Mesothelial cell of epicardium (in vitro differentiated cells): ENCODE results near the gene ADCY2. TPM values are rescaled to one million over a fixed set of nuclear protein-coding genes. Genes with fewer than 3 reads are reported as not detected.

ENCODE experiments used
- DNase-seq, 2 experiments: peaks; one replicate each; pipeline ENCODE4 v3.0.0; 2021; ENCODE audit warnings: low spot score in 2 of 2; ENCODE audit not compliant: unreplicated experiment in 2 of 2
- H3K27ac Mint-ChIP-seq: 2 replicates; pipeline ENCODE4 v1.8.0; 2021; ENCODE audit warnings: mixed read lengths
- H3K27me3 Mint-ChIP-seq: 2 replicates; pipeline ENCODE4 v1.8.0; 2021; ENCODE audit warnings: low read depth, mixed read lengths
- H3K36me3 Mint-ChIP-seq: 2 replicates; pipeline ENCODE4 v1.8.0; 2021; ENCODE audit warnings: mixed read lengths
- H3K4me1 Mint-ChIP-seq: 2 replicates; pipeline ENCODE4 v1.8.0; 2021; ENCODE audit warnings: mixed read lengths
- H3K4me3 Mint-ChIP-seq: 2 replicates; pipeline ENCODE4 v1.8.0; 2021; ENCODE audit warnings: mild to moderate bottlenecking, moderate library complexity, mixed read lengths
- H3K9me3 Mint-ChIP-seq: 2 replicates; pipeline ENCODE4 v1.8.0; 2021; ENCODE audit warnings: mixed read lengths
- CTCF ChIP-seq: fragments of 200-600 bp; sonication (generic); IDR thresholded peaks from one replicate; pipeline ENCODE4 v1.5.0; 2021; ENCODE audit warnings: antibody characterized with exemption; ENCODE audit not compliant: unreplicated experiment
- total RNA-seq: library from RNA; stranded (reverse); gene quantifications from 3 replicates; pipeline ENCODE4 v1.2.1, GENCODE V29; 2021

ADCY2 gene
- total RNA-seq, 1 donor from 2014 or later: 3.0 TPM

GRCh38 chr5:7377761-7378160 is 18.2 kb upstream of the ADCY2 start:
- Mint-ChIP-seq H3K4me1 (peaks cover 4% of the 10 kb centered on the region), H3K9me3 (no peaks in the 10 kb centered on the region), H3K36me3 (no peaks in the 10 kb centered on the region), H3K4me3 (no peak overlapping the region), H3K27me3 (peaks cover 2% of the 10 kb centered on the region), H3K27ac (no peak overlapping the region)
- no peak for DNase-seq
- TF ChIP-seq CTCF: no peak

- no peak for TF ChIP-seq CTCF
- Mint-ChIP-seq H3K27ac (no peak overlapping the region), H3K36me3 (no peaks in the 10 kb centered on the region), H3K27me3 (peaks cover 4% of the 10 kb centered on the region), H3K4me1 (no peaks in the 10 kb centered on the region), H3K9me3 (no peaks in the 10 kb centered on the region), H3K4me3 (no peak overlapping the region)
- no peak for DNase-seq
Observed at GRCh38 chr5:7382588-7382987, 13.3 kb upstream of the ADCY2 start.

DNA sequence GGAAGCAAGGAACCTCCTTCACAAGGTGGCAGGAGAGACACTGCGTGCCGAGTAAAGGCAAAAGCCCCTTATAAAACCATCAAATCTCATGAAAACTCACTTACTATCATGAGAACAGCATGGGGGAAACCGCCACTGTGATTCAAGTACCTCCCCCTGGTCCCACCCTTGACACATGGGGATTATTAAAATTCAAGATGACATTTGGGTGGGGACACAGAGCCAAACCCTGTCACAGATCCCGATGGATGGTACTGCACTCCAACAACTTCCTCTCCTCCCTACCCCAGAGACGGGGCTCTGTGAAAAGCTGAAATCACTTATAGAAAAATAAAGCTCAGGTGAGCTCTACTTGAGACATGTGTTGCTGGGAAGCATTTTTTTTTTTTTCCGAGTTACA is 10.3 kb upstream of the ADCY2 start:
- Mint-ChIP-seq H3K27me3 (peaks cover 11% of the 10 kb centered on the region), H3K4me3 (no peak overlapping the region), H3K36me3 (no peaks in the 10 kb centered on the region), H3K4me1 (no peaks in the 10 kb centered on the region), H3K9me3 (no peaks in the 10 kb centered on the region), H3K27ac (no peak overlapping the region)
- DNase-seq: no peak
- no peak for TF ChIP-seq CTCF

DNA sequence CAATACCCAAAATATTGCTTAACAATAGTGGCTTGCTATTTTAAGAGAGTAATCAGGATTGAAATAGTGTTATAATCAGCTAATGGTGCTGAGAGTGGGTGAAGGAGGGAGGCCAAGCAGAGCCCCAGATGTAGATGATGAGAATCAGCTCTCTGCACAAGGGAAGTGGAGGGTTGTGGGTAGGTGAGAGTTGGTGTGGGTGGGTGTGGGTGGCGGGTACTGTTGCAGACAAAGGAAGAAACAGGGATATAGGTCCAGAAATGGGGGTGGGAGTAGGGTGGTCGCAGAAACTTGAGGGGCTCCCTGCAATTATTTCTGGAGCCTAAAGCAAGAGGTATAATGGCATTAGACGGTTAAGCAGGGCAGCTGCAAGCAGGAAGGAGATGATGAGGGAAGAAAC is 7.4 kb upstream of the ADCY2 start:
- DNase-seq: no peak
- Mint-ChIP-seq H3K9me3 (no peaks in the 10 kb centered on the region), H3K36me3 (no peaks in the 10 kb centered on the region), H3K27ac (no peak overlapping the region), H3K27me3 (peaks cover 21% of the 10 kb centered on the region), H3K4me3 (no peak overlapping the region), H3K4me1 (no peaks in the 10 kb centered on the region)
- TF ChIP-seq CTCF: no peak

DNA sequence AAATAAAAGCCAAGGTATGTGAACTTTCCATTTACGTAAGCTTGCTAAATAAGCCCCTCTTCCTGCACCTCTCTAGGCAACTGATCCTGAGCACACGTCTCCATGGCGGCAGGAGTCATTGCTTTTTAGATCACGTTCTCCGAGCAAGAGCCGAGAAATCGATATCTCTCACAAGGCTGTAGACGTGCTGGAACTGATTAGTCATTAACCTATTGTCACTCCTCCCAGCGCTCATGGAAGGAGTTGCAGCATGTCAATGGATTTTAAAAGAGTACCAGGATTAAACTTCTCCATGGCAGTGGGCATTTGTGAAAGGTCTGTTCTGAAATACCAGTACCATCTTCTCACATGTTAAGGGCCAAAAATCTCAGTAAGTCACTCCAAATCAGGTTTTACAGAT is 4.7 kb upstream of the ADCY2 start:
- H3K36me3 Mint-ChIP-seq: no peaks in the 10 kb centered on the region
- H3K4me1 Mint-ChIP-seq: peaks cover 3% of the 10 kb centered on the region
- no peak overlapping the region for H3K27ac Mint-ChIP-seq
- H3K27me3 Mint-ChIP-seq: peaks cover 38% of the 10 kb centered on the region
- H3K9me3 Mint-ChIP-seq: no peaks in the 10 kb centered on the region
- no peak overlapping the region for H3K4me3 Mint-ChIP-seq
- no peak for TF ChIP-seq CTCF
- no peak for DNase-seq
